ENCODE data around the gene GTF2IRD1. TPM values are rescaled to one million over a fixed set of nuclear protein-coding genes. Genes with fewer than 3 reads are reported as not detected.
"Not testable (repeated sequence)": the region's sequence is repeated elsewhere in the genome, so short reads cannot be mapped to it uniquely, and the experiment has no call there.

GTF2IRD1 gene
- total RNA-seq, 1 donor from 2014 or later = 48.7 TPM

GRCh38 chr7:74420006-74420405, 33.7 kb upstream of the GTF2IRD1 start:
- Mint-ChIP-seq H3K36me3 (ENCODE audit: unreplicated experiment) (no peaks in the 10 kb centered on the region), H3K9me3 (ENCODE audit: unreplicated experiment) (no peaks in the 10 kb centered on the region), H3K4me1 (ENCODE audit: unreplicated experiment) (peaks cover 4% of the 10 kb centered on the region), H3K4me3 (ENCODE audit: unreplicated experiment) (no peak overlapping the region), H3K27me3 (ENCODE audit: unreplicated experiment) (no peaks in the 10 kb centered on the region), H3K27ac (ENCODE audit: unreplicated experiment) (no peak overlapping the region)
- DNase-seq (ENCODE audit: extremely low spot score, unreplicated experiment) = no peak
- no peak for TF ChIP-seq CTCF (IDR thresholded peaks at IDR 0.05)

DNA sequence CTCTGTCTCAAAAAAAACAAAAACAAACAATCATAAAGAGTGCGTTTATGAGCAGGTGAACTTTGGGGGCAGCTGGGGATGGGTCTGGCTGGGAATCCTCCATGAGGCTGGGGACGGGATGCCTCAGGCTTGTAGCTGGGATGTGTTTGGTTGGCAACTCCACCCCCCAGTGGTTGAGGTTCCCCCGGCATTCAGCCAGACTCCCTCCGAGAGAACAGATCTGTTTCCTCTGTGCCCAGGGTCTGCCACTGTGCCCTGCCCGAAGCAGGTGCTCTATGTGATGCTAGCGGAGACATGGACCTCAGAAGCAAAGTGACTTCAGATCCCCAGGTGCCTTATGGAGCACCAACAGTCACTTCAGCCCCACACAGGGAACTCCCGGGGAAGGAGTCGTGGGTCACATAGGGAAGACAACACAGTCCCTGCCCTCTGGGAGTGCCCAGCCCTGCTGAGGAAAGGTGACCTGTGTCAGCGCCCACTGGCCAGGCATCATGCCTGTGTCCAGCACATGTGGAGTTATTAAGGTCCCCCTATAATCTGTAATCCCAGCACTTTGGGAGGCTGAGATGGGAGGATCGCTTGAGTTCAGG, 29.3 kb upstream of the GTF2IRD1 start:
- peaks cover 6% of the 10 kb centered on the region for H3K4me1 Mint-ChIP-seq (ENCODE audit: unreplicated experiment)

DNA sequence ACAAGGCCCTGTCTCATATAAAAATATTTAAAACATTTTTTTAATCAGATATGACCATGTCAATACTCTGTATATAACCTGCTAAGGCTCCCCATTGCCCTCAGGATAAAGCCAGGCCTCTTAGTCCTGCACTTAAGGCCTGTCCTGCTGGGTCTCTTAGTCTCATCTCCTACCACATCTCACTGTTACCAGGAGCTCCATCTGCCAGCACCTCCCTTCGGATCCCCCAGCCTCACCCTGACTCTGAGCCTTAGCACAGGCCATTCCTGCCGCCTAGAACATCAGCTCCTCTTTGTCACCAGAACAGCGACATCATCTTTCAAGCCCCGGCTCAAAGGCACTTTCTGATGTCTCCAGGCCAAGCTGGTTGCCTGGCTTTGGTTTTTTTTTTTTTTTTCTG, 25.7 kb upstream of the GTF2IRD1 start:
- no peak overlapping the region for H3K4me3 Mint-ChIP-seq (ENCODE audit: unreplicated experiment)
- peaks cover 18% of the 10 kb centered on the region for H3K4me1 Mint-ChIP-seq (ENCODE audit: unreplicated experiment)
- H3K36me3 Mint-ChIP-seq (ENCODE audit: unreplicated experiment) = no peaks in the 10 kb centered on the region
- no peak overlapping the region for H3K27ac Mint-ChIP-seq (ENCODE audit: unreplicated experiment)
- DNase-seq (ENCODE audit: extremely low spot score, unreplicated experiment) = no peak
- no peak for TF ChIP-seq CTCF (IDR thresholded peaks at IDR 0.05)
- no peaks in the 10 kb centered on the region for H3K9me3 Mint-ChIP-seq (ENCODE audit: unreplicated experiment)
- H3K27me3 Mint-ChIP-seq (ENCODE audit: unreplicated experiment) = no peaks in the 10 kb centered on the region

More for the DNA sequence above, 29.3 kb upstream of the GTF2IRD1 start:
- Mint-ChIP-seq H3K9me3 (ENCODE audit: unreplicated experiment) (no peaks in the 10 kb centered on the region), H3K4me3 (ENCODE audit: unreplicated experiment) (no peak overlapping the region), H3K27me3 (ENCODE audit: unreplicated experiment) (no peaks in the 10 kb centered on the region), H3K27ac (ENCODE audit: unreplicated experiment) (no peak overlapping the region), H3K36me3 (ENCODE audit: unreplicated experiment) (no peaks in the 10 kb centered on the region)
- TF ChIP-seq CTCF (IDR thresholded peaks at IDR 0.05) = no peak
- no peak for DNase-seq (ENCODE audit: extremely low spot score, unreplicated experiment)

DNA sequence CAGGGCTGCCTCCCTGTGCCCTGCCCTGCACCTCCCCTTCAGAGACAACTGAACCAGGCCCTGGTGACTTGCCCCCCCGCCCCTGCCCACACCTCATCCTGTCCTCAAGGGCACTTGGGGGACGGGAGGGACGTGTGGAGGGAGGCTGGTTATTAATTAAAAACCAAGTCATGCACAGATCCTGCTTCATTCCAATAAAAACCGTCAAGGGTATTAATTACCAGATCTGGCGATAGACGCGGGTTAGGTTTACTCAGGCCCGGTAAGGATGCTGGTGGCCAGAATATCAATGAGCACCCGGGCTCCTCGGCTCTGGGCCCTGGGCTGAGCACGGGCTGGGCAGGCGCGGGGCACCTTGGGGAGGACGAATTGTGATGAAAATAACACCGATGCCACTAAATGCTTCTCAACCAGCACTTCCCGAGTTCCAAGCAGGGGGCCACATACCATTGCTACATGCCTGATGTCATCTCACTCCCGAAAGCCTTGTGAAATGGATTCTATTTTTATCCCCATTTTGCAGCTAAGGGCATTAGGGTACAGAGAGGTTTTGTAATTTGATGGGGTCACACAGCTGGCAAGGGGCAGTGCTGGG, 24.5 kb upstream of the GTF2IRD1 start:
- Mint-ChIP-seq H3K27me3 (ENCODE audit: unreplicated experiment) (no peaks in the 10 kb centered on the region), H3K36me3 (ENCODE audit: unreplicated experiment) (no peaks in the 10 kb centered on the region), H3K4me1 (ENCODE audit: unreplicated experiment) (peaks cover 18% of the 10 kb centered on the region), H3K27ac (ENCODE audit: unreplicated experiment) (peak overlapping the region; percentile 71), H3K4me3 (ENCODE audit: unreplicated experiment) (peak overlapping the region; percentile 10), H3K9me3 (ENCODE audit: unreplicated experiment) (no peaks in the 10 kb centered on the region)
- TF ChIP-seq CTCF (IDR thresholded peaks at IDR 0.05) = no peak
- no peak for DNase-seq (ENCODE audit: extremely low spot score, unreplicated experiment)

DNA sequence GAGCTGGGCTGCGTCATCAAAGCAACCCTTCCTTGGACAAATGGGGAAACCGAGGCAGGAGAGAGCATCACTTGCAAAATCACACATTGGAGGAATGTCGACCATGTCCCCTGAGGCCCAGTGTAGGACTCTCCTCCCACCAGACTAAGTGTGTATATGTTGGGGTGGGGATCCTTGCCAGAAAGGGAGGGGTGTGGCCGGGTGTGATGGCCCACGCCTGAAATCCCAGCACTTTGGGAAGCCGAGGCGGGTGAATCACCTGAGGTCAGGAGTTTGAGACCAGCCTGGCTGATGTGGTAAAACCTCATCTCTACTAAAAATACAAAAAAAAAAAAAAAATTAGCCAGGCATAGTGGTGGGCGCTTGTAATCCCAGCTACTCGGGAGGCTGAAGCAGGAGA, 23.3 kb upstream of the GTF2IRD1 start:
- Mint-ChIP-seq H3K27ac (ENCODE audit: unreplicated experiment) (peak overlapping the region; percentile 72), H3K4me1 (ENCODE audit: unreplicated experiment) (peaks cover 18% of the 10 kb centered on the region)
- H3K9me3 Mint-ChIP-seq (ENCODE audit: unreplicated experiment); H3K36me3 Mint-ChIP-seq (ENCODE audit: unreplicated experiment); H3K27me3 Mint-ChIP-seq (ENCODE audit: unreplicated experiment); DNase-seq (ENCODE audit: extremely low spot score, unreplicated experiment); H3K4me3 Mint-ChIP-seq (ENCODE audit: unreplicated experiment): not testable (repeated sequence)

Measured in osteocyte (in vitro differentiated cells).